ENCODE results near the gene FMNL1. TPM values are rescaled to one million over a fixed set of nuclear protein-coding genes. Genes with fewer than 3 reads are reported as not detected.

FMNL1 gene
- total and polyA plus RNA-seq, 10 of the 15 experiments (the other 5 are each of a cell fraction or from before 2014, with no cell fraction given), result 3.3 to 108 (median 19.5) TPM

GRCh38 chr17:45292696-45293412 lies 71.2 kb downstream of the FMNL1 start:
- Histone ChIP-seq H3K4me1 (ENCODE audit: control insufficient read depth, insufficient read depth, low read length) (peaks cover 72% of the 10 kb centered on the region), H3K79me2 (ENCODE audit: control insufficient read depth, insufficient read depth, low read length) (peaks cover 70% of the 10 kb centered on the region)
- no peak for FAIRE-seq

GRCh38 chr17:45293413-45294211 lies 71.9 kb downstream of the FMNL1 start:
- Histone ChIP-seq H3K36me3 (ENCODE audit: control insufficient read depth in 2 of 2, insufficient read depth in 2 of 2, low read length in 1 of 2) (peaks cover 24 to 26% of the 10 kb centered on the region in 2 experiments), H3K27ac (ENCODE audit: control insufficient read depth, insufficient read depth) (peak overlapping the region; percentile 42), H3K4me2 (ENCODE audit: control insufficient read depth, insufficient read depth) (no peak overlapping the region), H3K9ac (ENCODE audit: control insufficient read depth, insufficient read depth, low read length) (peak overlapping the region; percentile 9; the same call in 1 of the 2 replicates), H3K4me1 (ENCODE audit: control insufficient read depth, insufficient read depth, low read length) (peaks cover 76% of the 10 kb centered on the region), H3K79me2 (ENCODE audit: control insufficient read depth, insufficient read depth, low read length) (peaks cover 78% of the 10 kb centered on the region), H3K4me3 (no peak overlapping the region), H2AFZ (ENCODE audit: control insufficient read depth, low read depth, low read length) (no peak overlapping the region), H4K20me1 (ENCODE audit: control insufficient read depth, insufficient read depth) (no peaks in the 10 kb centered on the region), H3K27me3 (replicated peaks in 1 of 2; ENCODE audit: control insufficient read depth in 2 of 2, insufficient read depth in 2 of 2, low read length in 1 of 2) (no peaks in the 10 kb centered on the region), H3K9me3 (replicated peaks; ENCODE audit: control insufficient read depth, insufficient read depth, low read length) (no peaks in the 10 kb centered on the region; the same call in 2 of the 3 replicates)
- SMC1A ChIA-PET (ENCODE audit: uncharacterized antibody, unreplicated experiment), result interaction anchor here (0.7 to 5.7 kb wide), 11 partner anchors 10 to 95 kb away, joined by 3 to 153 read pairs (median 5); partner anchors contain the start of gene MAP3K14
- CTCF ChIA-PET, result interaction anchor here (0.9 to 5.3 kb wide), 10 partner anchors 10 to 101 kb away, joined by 3 to 38 read pairs (median 6); partner anchors contain the start of gene MAP3K14
- no TSS peak for BruUV-seq (replicated peaks)
- intact Hi-C loops (cut with micrococcal nuclease; ENCODE audit: unreplicated experiment), result no loop called here
- RAD21 ChIA-PET (ENCODE audit: unreplicated experiment), result interaction anchor here (1.0 to 5.7 kb wide), 8 partner anchors 9 to 94 kb away, joined by 3 to 44 read pairs (median 8); partner anchors contain the start of gene MAP3K14
- POLR2A ChIA-PET, result interaction anchor here (0.5 to 7.1 kb wide), 8 partner anchors 8 to 80 kb away, joined by 3 to 62 read pairs (median 10); partner anchors contain the start of gene MAP3K14
- no peak for FAIRE-seq
- WGBS (ENCODE audit: insufficient coverage, insufficient replicate concordance, low lambda C conversion rate, missing lambda C conversion rate), result 38% methylated on average over 10 of the region's 10 CpGs
- peak; percentile 63 for ATAC-seq
- DNase-seq (ENCODE audit: low read depth, low spot score), result no peak
- in situ Hi-C loops (cut with MboI), result no loop called here
- TF ChIP-seq ZNF207 (IDR thresholded peaks at IDR 0.05; ENCODE audit: borderline replicate concordance) (no peak), POLR2AphosphoS5 (IDR thresholded peaks at IDR 0.05; ENCODE audit: low read length) (0 out of 2 replicates have a peak, but pooled peaks have one; percentile 36), TCF12 (IDR thresholded peaks at IDR 0.05; ENCODE audit: low read depth, low read length) (no peak), NR2F1 (conservative IDR thresholded peaks at IDR 0.05) (peak; percentile 70; the same call in 1 of the 2 replicates), MLLT1 (IDR thresholded peaks at IDR 0.05) (0 out of 2 replicates have a peak, but pooled peaks have one; percentile 36), HDGF (IDR thresholded peaks at IDR 0.05) (peak; percentile 66; the same call in 1 of the 2 replicates), GATAD2B (conservative IDR thresholded peaks at IDR 0.05; ENCODE audit: low read depth) (0 out of 2 replicates have a peak, but pooled peaks have one; percentile 15), IKZF1 (conservative IDR thresholded peaks at IDR 0.05) (peak; percentile 34; the same call in 1 of the 2 replicates), PAX5 (IDR thresholded peaks at IDR 0.05; ENCODE audit: borderline replicate concordance, low read depth, low read length) (no peak), SP1 (IDR thresholded peaks at IDR 0.05; ENCODE audit: low read depth, low read length) (no peak), SIN3A (IDR thresholded peaks at IDR 0.05; ENCODE audit: low read depth, low read length) (no peak), BMI1 (IDR thresholded peaks at IDR 0.05; ENCODE audit: borderline replicate concordance) (0 out of 2 replicates have a peak, but pooled peaks have one; percentile 18)

More at GRCh38 chr17:45292696-45293412, 71.2 kb downstream of the FMNL1 start:
- ChIA-PET SMC1A (ENCODE audit: uncharacterized antibody, unreplicated experiment) (interaction anchor here (0.7 to 5.7 kb wide), 10 partner anchors 10 to 96 kb away, joined by 3 to 153 read pairs (median 8); partner anchors contain the start of gene MAP3K14), CTCF (interaction anchor here (0.6 to 5.3 kb wide), 12 partner anchors 16 to 95 kb away, joined by 3 to 38 read pairs (median 6); partner anchors contain the start of gene MAP3K14), RAD21 (ENCODE audit: unreplicated experiment) (interaction anchor here (1.0 to 5.7 kb wide), 9 partner anchors 10 to 94 kb away, joined by 3 to 44 read pairs (median 5); partner anchors contain the start of gene MAP3K14), POLR2A (interaction anchor here (0.5 to 7.1 kb wide), 4 partner anchors 9 to 36 kb away, joined by 3 to 62 read pairs (median 15); no protein-coding TSS in a partner anchor)
- BruUV-seq (replicated peaks), result no TSS peak
- Histone ChIP-seq H3K4me3 (no peak overlapping the region), H3K9me3 (replicated peaks; ENCODE audit: control insufficient read depth, insufficient read depth, low read length) (no peaks in the 10 kb centered on the region; the same call in 2 of the 3 replicates), H2AFZ (ENCODE audit: control insufficient read depth, low read depth, low read length) (no peak overlapping the region), H3K9ac (ENCODE audit: control insufficient read depth, insufficient read depth, low read length) (no peak overlapping the region), H3K27ac (ENCODE audit: control insufficient read depth, insufficient read depth) (peak overlapping the region; percentile 42), H3K36me3 (ENCODE audit: control insufficient read depth in 2 of 2, insufficient read depth in 2 of 2, low read length in 1 of 2) (peaks cover 24 to 28% of the 10 kb centered on the region in 2 experiments), H3K27me3 (replicated peaks in 1 of 2; ENCODE audit: control insufficient read depth in 2 of 2, insufficient read depth in 2 of 2, low read length in 1 of 2) (no peaks in the 10 kb centered on the region), H3K4me2 (ENCODE audit: control insufficient read depth, insufficient read depth) (no peak overlapping the region), H4K20me1 (ENCODE audit: control insufficient read depth, insufficient read depth) (no peaks in the 10 kb centered on the region)
- WGBS (ENCODE audit: insufficient coverage, insufficient replicate concordance, low lambda C conversion rate, missing lambda C conversion rate), result 87% methylated on average over 12 of the region's 12 CpGs
- intact Hi-C loops (cut with micrococcal nuclease; ENCODE audit: unreplicated experiment) (no loop called here), in situ Hi-C loops (cut with MboI) (no loop called here)
- TF ChIP-seq POLR2AphosphoS5 (IDR thresholded peaks at IDR 0.05; ENCODE audit: low read length) (peak; percentile 22; the same call in 1 of the 2 replicates), ZNF622 (IDR thresholded peaks at IDR 0.05) (no peak)
- DNase-seq (ENCODE audit: low read depth, low spot score), result no peak
- no peak for ATAC-seq
